Fibroblast of mammary gland (primary cell): Measurements from ENCODE around the gene APOF.
"Not testable (repeated sequence)": the region's sequence is repeated elsewhere in the genome, so short reads cannot be mapped to it uniquely, and the experiment has no call there.

Experiments used
- DNase-seq: peaks from one replicate; pipeline ENCODE4 v3.0.0-alpha.2; 2010; ENCODE audit warnings: low read depth
- H3K4me3 ChIP-seq: 2 replicates; pipeline ENCODE4 v1.5.1; 2011; ENCODE audit warnings: low read depth, mild to moderate bottlenecking, low read length, moderate library complexity; ENCODE audit not compliant: control insufficient read depth
- CTCF ChIP-seq: conservative IDR thresholded peaks from 2 replicates; pipeline ENCODE4 v1.5.1; 2011; ENCODE audit warnings: low read depth, low read length, inconsistent platforms; ENCODE audit not compliant: control insufficient read depth, insufficient read depth

Gene APOF

GRCh38 chr12:56346675-56347074, 16.0 kb downstream of the APOF start:
- DNase-seq: no peak
- TF ChIP-seq CTCF: peak; percentile 6
- no peak overlapping the region for H3K4me3 ChIP-seq

- H3K4me3 ChIP-seq, DNase-seq: not testable (repeated sequence)
These were observed 20.4 kb downstream of the APOF start for GRCh38 chr12:56342290-56342689.

- no peak overlapping the region for H3K4me3 ChIP-seq
- no peak for DNase-seq
- no peak for TF ChIP-seq CTCF
These were observed 21.0 kb downstream of the APOF start for GRCh38 chr12:56341616-56342015.

- no peak overlapping the region for H3K4me3 ChIP-seq
- DNase-seq: no peak
- no peak for TF ChIP-seq CTCF
These were observed 23.6 kb downstream of the APOF start for GRCh38 chr12:56339158-56339422.

- no peak for DNase-seq
- TF ChIP-seq CTCF: no peak
- H3K4me3 ChIP-seq: no peak within 1 kb of the TSS
These were observed 24.1 kb downstream of the APOF start, which contains the start of gene IL23A for GRCh38 chr12:56338308-56339157. Gene IL23A, plus strand, starts transcription at chr12:56338884. Its CDS starts 161 bp downstream, at chr12:56339045.

GRCh38 chr12:56337753-56338251, 24.9 kb downstream of the APOF start:
- DNase-seq: no peak
- no peak overlapping the region for H3K4me3 ChIP-seq

More at GRCh38 chr12:56337753-56338251, 24.9 kb downstream of the APOF start:
- no peak for TF ChIP-seq CTCF
